HG02840 (cell line): ENCODE results near the gene PAX7.

Source experiments
- ATAC-seq: cut with Tn5 transposase; IDR thresholded peaks from one replicate; pipeline ENCODE4 v1.9.1; 2021; ENCODE audit warnings: mild to moderate bottlenecking, moderate library complexity, moderate number of reproducible peaks; ENCODE audit not compliant: unreplicated experiment, low FRiP score

The PAX7 gene

DNA sequence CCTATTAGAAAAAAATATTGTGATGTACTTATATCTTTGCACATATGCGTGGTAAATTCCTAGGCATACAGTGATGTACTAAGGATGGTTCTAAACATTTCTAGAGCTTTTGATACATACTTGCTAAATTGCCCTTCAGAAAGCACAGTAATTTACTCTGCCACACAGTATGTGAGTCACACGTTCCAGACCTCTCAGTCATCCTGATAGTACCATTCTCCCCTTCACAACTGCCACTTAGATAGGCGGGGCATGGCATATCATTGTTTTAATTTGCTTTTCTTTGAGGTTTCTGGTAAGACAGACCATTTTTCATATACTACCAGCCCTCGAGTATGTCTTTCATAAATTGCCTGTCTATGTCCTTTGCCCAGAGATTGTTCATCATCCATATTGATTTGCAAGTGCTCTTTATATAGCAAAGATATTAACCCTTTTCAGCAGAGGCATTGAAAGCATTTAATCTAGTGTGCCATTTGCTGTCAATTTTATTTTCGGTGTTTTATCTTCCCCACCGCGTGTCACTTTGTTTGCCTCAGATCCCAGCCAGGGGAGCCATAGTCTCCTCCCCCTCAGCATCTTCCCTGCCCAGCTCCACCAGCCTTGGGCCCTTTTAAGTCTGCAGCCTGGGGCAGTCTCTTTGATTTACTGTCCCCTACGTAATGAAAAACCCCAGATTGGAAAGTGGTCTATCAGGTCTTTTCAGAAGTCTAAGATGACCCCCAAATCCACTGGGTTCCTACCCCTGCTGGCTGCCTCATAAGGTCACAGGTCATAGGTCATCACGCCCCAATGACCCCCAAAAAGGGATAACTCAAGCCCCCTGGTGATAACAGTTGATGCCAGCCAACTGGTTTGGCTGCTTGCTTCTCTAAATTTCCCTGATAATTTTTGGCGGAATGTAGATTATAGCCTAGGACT, 11.8 kb upstream of the PAX7 start:
- no peak for ATAC-seq

DNA sequence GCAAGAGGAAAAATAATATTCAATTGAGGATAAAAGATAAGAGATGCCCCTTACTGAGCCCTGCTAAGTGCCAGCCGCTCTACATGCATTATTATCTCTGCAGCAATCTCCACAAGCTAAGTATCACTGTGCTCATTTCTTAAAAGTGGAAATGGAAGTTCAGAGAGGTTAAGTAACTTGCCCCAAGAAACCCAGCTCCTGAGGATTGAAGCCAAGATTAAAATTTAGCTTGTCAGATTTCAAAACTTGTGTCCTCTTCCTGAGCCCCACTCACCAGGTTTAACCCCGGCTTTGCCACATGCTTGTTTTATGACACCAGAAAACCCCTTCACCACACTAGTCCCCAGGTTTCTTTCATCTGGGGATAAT, 11.2 kb upstream of the PAX7 start:
- ATAC-seq, result no peak

DNA sequence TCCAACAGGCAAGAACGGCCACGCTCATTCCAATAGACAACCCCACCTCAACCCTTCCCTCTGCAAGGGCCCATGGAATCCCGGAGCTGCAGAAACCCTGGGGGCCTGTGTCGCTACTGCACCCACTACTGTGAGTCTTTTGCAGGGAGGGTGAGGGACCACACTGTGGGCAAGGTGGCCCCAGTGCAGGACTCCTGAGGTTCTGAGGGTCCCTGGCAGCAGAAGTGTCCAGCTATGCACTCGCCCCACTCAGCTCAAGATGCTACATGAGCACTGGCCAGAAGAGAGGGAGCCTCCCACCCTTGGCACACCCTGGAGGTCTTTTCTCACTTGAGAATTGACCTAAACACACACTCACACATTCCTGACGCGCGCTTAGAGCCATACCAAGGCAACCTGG, 2.1 kb upstream of the PAX7 start:
- no peak for ATAC-seq

DNA sequence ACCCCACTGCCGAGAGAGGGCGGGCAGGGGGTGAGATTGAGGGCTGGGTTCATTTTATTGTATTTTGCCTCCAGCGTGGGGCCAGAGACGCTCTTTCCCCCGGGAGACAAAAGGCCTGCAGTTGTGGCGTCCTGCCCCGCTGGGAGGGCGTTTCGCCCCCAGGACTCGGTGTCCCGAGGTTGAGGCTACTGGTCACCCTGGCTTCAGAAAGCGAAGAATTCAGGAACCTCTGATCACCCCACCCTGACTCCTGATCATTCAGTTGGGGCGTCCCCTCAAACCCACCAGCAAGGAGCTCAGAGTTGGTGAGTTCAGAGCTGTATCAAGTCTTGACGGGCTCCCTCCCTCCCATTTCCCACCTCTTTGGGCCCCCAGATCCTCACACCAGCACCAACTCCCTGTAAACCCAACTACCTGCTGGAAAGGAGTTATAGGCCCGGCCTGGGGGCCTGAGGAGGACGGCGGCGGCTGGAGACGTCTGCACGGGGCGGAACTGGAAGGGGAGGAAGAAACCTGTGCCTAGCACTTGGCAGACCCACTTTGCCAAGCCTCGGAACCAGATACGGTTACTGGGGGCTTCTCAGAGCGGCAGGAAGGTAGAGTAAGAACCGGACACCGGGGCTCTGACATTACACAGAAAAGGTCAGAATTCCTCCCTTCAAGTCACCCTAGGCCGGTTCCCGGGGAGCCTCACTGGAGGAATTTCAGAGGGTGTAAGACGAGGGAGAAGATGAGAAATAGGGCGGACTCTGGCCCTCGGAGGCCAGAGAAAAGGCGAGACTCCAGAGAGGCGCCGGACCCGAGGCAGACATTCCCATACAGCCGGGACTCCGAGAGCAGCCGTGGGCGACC, 761 bp upstream of the PAX7 start:
- no peak for ATAC-seq

DNA sequence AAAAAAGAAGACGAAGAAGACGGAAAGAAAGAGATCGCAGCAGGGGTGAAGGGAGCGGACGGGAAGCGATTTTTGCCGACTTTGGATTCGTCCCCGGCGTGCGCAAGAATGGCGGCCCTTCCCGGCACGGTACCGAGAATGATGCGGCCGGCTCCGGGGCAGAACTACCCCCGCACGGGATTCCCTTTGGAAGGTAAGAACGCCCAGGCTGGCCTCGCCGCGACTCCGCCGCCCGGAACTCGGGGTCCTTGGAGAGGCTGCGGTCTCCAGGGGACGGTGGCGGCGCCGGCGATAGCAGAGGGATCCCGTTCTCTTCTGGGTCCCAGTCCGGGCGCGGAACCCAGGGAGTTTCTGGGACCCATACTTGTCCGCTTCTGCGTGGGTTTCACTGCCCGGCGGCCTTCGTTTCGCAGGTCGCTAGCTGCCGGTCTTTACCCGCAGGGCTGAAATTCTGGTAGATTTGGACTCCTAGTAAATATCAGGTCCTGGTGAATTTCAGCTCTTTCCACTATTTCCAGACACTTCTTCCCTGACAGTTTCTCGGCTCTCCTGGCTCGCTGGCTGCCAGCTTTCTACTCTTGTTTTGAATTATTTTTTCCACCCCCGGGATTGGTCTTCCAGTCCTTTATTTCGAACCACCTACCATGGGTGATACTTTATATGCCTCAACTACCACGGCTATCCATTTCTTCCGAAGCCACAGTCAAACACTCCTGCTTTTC, 1.0 kb downstream of the PAX7 start:
- ATAC-seq, result no peak

DNA sequence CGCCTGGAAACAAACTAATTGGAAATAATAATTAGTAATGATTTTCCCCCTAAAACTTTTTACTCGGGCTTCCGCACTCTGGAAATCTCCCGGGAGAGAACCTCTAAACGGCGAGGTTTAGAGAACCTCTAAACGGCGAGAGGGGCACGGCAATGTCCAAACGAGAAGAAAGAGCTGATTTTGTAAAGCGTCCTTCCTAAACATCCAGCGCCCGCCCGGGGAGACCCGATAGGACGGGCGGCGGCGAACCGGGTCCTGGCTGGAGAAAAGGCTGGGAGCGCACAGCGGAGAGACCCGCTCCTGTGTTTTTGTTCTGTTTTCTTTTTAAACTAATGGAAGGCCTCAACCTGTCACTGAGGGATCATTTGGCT, 1.6 kb downstream of the PAX7 start:
- ATAC-seq, result no peak

DNA sequence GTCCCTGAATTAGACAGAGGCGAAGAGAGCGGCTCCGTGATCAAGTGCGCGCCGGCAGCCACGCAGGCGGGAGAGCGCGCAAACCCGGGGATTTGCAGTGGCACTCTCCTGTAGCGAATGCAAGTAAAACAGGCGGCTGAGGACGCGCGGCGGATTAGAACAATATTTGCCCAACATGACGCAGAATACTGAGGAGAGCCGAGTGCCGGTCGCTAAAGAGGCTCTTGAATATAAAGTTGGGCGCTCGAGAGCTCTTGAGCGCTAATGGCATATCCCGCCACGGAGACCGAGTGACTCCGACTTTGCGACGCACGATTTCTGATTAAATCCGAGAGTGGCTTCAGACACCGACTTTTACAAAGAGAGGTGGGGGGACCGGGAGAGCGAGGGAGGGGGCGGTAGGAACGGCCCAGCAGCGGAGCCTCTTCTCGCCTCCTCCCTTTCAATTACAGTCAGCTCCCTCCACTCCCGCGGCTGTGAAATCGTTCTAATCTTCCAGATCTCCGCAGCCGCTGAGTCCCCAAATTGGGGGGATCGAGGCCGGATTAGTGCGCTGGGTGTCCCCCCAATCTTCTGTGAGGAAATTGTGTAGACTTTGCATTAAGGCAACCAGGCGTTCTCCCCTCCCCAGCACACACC, 2.3 kb downstream of the PAX7 start:
- no peak for ATAC-seq

DNA sequence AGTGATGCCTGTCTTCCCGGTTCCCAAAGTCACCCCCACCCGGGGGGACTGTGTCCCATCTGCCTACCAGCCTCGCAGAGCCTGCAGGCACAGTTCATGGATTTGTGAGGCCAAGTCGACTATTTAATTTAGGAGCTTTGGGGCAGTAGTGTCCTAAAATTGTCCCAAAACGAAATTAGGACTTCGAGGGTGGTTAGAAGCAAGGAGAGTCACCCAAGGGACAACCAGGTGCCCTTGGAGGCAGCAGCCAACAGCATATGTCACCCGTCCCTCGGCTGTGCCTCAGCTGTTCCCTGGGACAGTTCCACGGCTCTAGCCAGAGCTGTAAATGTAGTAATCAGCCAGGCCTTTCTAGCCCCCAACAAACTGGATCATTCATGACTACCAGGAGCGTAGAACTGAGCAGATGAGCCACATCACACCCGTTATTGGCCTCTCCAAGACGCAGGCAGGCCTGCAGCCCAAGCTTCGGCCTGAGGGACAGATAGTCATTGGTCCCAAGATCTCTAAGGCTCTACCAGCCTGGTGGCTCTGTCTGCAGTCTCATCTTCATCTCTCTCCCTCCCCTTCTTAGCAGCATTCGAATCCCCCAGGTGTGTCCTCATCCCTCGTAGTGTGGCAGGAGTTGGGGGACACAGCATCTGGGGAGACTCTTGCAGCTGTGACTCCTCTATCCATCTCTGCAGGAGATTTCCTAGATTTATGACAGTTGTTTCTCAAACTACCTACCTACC, 2.9 kb downstream of the PAX7 start:
- no peak for ATAC-seq

DNA sequence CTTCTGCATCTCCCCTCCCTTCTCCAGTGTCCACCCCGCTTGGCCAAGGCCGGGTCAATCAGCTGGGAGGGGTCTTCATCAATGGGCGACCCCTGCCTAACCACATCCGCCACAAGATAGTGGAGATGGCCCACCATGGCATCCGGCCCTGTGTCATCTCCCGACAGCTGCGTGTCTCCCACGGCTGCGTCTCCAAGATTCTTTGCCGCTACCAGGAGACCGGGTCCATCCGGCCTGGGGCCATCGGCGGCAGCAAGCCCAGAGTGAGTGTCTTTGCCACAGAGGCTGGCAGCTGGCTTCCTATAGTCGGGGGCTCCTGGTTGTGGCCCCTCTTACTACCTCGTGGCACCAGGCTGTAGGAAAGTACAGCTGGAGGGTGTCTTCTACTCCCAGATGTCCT, 3.6 kb downstream of the PAX7 start:
- ATAC-seq, result no peak

DNA sequence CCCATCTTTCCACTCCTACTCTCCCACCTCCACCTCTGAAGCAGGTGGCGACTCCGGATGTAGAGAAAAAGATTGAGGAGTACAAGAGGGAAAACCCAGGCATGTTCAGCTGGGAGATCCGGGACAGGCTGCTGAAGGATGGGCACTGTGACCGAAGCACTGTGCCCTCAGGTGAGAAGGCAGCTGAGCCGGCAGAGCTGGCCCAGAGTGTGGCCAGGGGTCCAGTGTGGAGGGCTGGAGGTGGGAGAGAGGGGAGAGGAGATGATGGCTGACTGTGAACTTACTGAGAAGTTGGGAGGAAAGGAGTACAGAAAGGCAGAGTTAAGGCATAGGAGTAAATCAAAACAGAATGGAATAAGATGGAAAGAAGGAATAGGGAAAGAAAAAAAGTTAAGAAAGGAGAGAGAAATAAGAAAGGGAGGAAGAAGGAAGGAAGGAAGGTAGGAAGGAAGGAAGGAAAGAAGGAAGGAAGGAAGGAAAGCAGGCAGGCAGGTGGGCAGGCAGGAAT, 4.5 kb downstream of the PAX7 start:
- no peak for ATAC-seq

DNA sequence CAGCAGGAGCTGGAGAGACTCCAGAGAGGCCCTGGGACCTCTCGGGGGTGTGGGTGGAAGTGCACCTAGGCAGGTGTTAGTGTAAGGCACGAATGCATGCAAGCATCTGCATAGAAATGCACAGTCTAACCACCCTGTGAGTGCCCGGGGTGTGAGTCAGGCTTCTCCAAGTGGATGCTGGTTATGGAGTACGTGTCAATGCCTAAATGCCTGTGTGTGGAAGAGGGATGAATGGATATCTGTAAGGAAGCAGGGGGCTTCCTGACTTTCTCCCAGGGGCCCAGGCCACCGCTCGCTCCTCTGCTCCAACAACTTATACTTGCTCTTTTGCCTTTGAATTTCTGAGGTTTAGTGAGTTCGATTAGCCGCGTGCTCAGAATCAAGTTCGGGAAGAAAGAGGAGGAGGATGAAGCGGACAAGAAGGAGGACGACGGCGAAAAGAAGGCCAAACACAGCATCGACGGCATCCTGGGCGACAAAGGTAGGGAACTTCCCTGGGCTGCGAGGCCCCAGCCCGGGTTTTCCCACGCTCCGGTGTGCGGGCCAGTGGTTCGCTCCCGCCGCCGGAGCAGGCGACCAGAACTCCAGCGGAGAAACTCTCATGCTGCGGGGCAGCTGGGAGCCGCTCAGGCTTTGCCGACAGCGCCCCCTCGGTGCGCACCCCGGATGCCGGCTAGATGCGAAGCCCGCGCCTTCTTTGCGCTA, 5.4 kb downstream of the PAX7 start:
- ATAC-seq, result no peak

DNA sequence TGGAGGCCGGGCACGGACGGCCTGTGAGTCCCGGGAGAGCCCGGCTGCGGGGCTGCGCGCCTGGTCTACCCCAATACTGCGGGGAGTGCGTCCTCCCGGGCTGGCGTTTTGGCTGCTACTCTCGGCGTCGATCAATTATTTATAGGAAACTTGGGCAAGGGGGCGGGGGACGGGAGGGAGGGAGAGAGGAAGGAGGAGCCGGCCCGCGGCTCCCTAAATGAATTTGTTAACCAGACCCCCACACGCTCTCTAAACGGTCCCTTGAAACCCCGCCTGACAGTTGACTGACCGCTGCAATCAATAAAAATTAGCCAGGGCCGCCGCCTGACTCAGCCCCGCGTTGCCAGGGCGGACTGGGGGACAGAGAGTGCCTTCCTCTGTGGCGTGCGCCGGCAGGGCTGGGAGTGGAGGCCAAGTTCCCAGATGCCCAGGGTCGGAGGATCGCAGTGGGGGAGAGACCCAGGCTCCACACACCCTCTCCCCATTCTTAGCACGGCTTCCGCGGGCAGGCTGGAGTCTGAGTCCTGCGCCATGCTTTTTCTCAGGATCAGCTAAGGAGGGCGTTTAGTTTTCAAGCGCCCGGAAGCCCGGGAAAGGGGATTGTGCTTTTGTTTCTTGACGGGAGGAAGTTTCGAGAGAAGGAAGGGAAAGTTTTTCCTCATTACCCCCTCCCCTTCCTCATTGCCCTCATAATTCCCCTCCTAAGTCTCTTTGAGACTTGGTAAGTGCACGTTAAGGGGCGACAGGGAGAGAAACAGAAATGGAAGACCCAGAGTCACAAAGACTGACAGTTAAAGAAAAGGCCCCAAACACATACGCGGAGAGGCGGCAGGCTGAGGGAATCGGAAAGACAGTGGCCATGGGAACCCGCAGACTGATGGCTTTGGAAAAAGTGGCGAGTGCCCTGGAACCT, 6.2 kb downstream of the PAX7 start:
- no peak for ATAC-seq

DNA sequence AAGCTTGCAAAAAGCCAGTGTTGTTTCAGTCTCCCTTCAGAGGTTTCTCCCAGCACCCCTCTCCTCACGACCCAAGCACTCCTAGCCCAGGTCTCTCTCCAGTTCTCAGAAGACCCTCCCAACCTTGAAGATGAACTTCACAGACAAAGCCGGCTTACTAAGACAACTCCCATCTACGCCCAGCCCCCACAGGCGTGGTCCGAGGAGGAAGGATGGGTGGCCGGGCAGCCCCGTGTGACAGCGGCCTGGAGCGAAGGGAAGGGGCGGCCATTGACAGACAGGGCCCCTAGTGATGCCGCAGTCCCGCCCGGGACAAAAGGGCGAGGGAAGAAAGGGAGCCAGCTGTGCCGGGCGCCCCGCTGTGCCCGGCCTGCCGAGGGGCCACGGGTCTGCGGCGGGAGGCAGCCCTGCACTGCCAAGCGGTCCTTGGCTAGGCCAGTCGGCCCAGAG, 6.9 kb downstream of the PAX7 start:
- no peak for ATAC-seq

DNA sequence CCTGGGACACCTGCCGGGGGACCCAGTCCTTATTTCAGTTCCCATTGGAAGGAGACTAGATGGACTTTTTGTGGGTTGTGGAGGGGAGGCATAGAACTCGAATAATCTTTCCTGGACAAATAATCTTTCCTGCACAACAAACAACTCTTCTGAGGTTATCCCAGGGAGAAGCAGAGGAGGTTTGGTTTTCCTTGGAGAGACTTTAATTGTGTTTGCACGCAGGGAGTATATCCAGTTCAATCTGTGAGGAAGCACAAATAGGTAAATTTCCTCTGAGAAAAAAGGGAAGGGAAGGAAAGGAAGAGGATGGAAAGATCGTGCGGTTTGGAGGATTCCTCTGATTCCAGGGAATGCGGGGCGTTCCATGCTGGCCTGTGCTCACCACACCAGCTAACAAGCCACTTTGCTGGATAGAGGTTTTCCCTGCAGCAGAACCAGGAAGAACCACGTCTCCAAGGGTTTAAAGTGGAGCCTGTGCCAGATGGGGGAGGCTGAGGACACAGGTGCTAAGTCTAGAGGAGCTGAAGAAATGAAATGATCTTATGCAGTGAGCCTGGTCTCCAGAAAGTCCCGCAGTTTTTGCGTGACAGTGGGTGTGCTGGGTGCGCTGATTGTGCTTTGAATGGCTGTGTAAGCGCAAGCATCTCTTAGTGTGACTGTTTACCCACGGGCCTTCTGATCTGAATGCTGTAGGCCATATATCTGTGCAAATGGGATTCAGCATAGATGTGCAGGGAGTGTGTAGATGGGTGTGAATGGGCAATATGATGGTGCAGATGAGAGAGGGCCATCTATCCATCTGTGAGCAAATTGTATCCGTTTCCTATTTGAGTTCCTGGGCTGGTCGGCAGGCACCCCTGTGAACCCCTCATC, 7.6 kb downstream of the PAX7 start:
- ATAC-seq, result no peak

DNA sequence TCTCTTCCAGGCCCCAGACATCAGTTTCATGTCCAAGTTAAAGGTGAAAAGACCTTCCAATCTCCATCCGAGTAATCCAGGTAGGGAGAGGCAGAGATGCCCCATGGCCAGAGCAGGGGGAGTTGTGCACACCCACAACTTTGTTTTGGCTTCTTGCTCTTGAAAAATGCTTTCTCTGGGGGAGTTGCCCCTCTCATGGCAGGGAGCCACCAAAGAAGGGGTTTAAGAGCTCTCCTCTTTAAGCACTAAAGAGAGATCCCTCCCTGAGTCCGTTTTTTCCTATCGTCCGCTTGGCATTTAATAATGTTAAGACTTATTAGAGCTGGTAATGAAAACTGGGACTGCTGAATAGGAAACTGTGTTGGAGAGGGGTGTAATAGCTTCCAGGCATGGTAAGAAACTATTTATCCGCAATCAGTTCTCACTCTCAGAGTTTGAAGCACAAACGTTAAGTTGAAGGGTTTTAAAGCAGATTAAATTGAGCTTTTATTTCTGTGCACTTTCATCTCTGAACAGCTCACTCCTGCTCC, 8.3 kb downstream of the PAX7 start:
- ATAC-seq, result no peak

DNA sequence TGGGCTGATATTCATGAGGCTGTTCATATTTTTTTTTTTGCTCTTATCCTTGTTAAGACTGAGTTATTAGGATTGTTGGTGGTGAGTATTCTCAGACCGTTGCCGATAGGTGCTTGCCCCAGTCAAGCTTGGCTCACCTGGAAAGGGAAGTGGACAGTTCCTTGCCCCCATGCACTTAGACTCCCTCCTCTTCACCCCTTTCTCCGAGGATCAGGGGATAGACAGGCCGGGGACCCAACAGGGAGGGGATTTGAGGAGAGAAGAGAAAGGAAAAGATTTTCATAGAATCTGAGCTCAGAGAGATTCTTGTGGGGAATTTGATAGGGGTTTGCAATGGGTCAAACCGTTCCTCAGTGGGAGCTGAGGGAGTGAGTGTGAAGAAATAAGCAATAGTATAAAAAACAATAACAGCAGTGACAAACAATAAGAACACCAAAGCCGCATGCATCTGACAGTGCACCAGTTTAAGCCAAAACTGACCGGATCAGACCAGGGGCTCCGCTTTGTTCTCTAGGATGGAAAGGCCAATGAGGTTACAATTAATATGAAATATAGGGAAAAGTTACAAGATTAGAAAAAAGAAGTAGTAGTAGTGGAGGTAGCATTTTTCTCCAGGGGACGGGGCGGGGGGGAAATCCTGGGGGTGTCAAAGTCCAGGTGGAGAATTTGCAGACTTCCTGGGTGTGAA, 8.9 kb downstream of the PAX7 start:
- no peak for ATAC-seq
